ENCODE data around the gene DCN.

DCN gene

DNA sequence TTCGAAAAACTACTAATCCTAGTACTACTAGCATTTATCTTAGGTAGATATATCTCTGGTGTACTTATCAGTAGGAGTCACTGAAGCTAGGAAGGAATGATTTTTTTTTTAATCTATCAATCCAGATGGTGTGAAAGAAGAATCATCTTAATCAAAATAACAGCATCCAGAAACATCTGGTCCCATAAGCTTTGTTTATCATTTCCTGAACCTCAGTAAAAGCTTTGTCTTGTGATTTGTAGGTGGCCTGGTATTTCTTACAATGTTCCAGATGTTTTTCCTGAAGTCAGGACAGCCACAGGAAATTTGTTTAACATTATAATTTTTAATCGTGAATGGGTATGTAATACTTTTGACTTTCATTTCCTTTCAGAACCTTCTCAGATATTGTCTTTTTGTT is 43.3 kb downstream of the DCN start:
- no peak for DNase-seq (ENCODE audit: low read depth in 1 of 2, low spot score in 1 of 2)

DNA sequence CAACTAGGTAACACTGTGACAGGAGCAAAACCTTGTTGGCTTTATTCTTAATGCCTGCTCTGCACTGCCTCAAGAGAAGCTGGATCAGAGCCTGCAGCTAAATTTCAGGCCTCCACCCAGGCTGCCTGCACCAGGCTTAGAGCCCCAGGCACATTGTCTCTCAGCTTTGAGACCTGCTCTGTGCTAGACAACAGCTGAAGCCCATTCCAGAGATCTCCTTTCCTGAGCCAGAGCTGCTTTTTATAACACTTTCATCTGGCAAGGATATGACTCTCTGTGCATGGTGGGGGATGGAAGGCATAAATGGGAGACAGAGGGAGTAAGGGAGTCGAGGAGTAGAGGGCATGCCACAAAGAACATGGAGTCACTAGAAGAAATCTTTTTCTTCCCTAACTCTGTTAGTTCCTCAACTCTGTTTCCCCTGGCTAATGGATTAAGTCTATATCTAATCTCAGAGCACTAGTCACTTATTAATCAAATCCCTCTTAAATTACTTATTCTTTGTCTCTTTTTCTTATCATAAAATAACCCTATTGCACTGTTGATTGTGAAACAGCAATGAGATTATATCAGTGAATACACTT is 44.2 kb downstream of the DCN start:
- DNase-seq (ENCODE audit: low read depth in 1 of 2, low spot score in 1 of 2): no peak

DNA sequence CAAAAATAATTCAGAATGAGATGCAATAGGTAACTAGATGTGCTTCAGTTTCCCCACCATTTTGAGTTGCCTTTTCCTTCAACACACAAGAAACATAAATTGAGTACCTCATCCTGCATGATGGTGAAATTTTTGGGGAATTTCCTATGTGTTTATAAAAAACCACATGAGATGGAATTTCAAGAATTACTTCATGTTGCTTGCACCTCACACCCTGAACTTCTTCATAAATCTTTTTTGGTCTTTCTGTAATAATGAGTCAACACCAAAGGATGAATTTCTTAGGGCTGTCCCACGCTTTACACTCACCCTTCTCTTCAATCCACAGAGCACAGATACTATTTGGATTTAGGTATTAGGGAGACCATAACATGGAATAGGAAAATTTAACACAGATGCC is 48.7 kb downstream of the DCN start:
- no peak for DNase-seq (ENCODE audit: low read depth in 1 of 2, low spot score in 1 of 2)

DNA sequence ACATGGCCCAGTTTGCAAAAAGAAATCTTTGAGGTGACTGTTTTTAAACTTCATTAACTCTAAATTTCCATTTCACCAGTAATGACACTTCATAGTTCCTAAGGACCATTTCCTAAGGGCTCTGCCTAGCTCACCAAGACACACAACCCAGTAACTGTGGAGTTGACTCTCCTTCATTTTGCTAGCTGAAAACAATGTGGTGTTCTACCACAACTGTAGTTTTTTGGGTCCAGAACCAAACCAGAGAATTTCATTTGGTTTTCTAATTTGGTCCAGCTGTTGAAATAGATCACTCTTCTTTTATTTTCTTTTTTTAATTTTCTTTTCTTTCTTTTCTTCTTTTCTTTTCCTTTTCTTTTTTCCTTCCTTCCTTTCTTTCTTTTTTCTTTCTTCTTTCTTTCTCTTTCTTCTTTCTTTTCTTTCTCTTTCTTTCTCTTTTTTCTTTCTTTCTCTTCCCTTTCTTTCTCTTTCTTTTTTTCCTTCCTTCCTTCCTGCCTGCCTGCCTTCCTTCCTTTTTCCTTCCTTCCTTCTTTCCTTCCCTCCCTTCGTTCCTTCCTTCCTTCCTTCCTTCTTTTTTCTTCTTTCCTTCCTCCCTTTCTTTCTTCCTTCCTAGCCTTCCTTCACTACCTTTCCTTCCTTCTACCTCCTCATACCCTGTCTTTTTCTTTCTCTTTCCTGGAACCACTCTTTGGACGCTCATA is 52.8 kb downstream of the DCN start:
- no peak for DNase-seq (ENCODE audit: low read depth in 1 of 2, low spot score in 1 of 2)

DNA sequence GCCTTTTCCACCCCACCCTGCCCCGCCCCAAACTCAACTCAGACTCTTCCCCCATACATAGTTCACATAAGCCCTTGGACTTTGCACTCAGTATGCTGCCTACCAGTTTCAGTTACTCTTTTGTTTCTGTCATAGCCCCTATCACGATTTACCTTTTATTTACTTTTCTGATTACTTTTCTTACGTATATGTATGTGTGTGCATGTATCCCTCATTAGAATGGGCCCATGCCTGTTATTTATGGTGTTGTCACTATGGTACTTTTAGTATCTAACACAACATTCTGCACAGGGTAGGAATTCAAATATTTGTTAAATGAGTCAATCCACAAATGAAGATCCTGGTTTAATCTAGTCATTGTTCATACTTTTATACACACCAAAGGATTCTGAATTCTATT is 54.9 kb downstream of the DCN start:
- DNase-seq (ENCODE audit: low read depth in 1 of 2, low spot score in 1 of 2): no peak

DNA sequence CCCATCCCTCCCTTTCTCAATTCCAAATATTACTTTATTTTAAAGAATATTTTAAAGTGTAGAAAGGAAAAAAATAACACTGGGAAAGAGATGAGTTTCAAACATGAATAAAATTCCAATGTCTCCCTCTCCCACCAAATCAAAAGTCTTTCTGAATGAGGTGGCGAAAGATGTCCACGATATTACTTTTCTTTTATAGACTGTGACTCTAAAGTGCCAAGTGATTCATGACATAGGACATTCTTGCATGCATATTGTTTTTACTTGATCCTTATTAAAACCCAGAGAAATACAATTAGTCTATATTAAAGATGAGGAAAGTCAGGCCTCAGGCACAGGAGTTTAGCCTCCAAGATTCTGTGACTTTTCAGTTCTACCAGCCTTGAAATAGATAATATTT is 55.3 kb downstream of the DCN start:
- DNase-seq (ENCODE audit: low read depth in 1 of 2, low spot score in 1 of 2): no peak

DNA sequence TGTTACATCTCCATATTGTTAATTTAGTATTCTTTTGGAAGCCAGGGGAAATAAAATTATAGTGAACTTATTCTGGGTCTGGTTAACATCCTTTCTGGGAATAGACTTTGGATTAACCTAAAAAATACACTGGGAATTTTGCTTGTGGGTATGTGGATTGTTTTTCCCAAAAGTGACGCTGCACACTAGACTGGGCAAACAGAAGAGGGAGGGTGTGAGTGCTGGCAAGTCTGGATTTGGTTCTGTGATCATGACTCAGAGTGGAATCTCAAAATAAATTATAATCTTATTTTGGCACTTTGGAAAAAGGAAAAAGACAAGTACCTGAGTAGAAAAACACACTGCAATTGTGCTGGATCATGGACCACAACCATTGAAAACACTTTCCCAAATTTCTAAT is 56.1 kb downstream of the DCN start:
- no peak for DNase-seq (ENCODE audit: low read depth in 1 of 2, low spot score in 1 of 2)

DNA sequence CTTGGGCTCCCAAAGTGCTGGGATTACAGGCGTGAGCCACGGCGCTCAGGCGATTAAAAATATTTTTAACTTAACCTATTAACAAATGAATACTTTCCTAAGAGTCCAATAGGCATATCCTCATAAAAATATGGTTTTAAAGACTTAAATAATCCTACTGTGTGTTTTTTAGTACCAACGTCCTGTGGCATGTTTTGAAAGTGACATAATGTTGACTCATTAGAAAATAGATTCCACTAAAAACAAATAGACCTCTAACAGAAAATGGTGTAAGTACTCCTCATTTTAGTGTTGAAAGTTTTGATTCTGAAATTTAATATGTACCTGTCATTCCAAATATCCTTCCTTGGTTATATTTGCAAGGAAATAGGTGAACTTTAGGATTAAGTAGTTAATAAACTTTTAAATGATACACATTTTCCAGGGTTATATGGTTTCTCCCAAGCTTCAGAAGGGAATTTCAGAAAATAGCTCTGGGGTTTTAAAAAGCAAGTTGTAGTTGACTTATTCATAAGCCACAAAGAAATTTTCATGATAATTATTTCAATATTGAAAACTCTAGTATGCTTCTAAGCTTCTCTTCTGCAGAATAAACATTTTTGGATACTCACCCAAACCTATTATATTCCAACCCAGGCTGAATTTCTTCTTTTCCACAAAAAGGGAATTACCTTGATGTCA is 59.2 kb downstream of the DCN start:
- no peak for DNase-seq (ENCODE audit: low read depth in 1 of 2, low spot score in 1 of 2)

DNA sequence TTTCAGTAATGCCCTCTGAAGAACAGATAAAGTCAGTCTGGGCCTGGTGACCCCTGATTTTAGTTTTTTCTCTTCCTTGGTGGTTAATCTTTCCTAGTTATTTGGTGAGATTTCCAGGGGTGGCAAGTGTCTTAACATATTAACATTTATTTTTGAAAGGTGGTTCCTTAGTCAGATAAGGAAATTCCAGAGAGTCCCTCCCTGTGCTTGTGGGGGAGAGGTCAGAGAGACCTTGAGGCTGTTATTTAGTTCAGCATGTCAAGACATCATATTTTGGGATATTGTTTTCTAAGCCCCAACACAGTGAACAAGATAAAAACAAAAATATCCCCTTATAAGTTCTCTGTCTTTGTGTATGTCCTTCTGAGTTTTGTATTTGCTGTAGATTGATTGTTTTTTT is 61.8 kb downstream of the DCN start:
- no peak for DNase-seq (ENCODE audit: low read depth in 1 of 2, low spot score in 1 of 2)

DNA sequence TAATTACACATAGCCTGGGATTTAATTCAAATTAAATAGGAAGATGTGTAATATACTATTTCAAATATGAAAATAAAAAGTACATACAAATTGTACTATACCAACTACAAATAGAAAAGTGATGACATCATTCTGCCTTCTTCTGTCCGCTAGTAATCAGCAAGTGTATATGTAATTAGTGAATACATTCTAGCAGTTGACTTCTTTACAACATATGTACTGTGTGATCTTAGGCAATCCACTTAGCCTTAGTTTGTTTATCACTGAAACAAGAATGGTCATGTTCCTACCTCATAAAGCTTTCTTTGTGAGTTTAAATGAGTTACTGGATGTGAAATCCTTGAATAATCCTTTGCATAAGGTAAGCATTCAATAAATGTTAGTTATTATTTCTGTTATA is 63.5 kb downstream of the DCN start:
- no peak for DNase-seq (ENCODE audit: low read depth in 1 of 2, low spot score in 1 of 2)

DNA sequence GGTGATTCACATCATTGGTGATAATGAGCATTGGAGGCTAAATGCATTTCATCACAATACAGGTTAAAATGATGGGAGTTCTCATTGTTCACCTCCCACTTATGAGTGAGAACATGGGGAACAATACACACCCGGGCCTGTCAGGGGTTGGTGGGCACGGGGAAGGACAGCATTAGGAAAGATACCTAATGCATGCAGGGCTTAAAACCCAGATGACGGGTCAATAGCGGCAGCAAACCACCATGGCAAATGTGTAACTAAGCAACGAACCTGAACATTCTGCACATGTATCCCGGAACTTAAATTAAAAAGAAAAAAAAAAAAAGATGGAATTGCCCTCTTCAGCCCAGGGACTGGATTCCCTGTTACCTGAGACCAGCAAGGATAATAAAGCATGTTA is 69.0 kb downstream of the DCN start:
- no peak for DNase-seq (ENCODE audit: low read depth in 1 of 2, low spot score in 1 of 2)

DNA sequence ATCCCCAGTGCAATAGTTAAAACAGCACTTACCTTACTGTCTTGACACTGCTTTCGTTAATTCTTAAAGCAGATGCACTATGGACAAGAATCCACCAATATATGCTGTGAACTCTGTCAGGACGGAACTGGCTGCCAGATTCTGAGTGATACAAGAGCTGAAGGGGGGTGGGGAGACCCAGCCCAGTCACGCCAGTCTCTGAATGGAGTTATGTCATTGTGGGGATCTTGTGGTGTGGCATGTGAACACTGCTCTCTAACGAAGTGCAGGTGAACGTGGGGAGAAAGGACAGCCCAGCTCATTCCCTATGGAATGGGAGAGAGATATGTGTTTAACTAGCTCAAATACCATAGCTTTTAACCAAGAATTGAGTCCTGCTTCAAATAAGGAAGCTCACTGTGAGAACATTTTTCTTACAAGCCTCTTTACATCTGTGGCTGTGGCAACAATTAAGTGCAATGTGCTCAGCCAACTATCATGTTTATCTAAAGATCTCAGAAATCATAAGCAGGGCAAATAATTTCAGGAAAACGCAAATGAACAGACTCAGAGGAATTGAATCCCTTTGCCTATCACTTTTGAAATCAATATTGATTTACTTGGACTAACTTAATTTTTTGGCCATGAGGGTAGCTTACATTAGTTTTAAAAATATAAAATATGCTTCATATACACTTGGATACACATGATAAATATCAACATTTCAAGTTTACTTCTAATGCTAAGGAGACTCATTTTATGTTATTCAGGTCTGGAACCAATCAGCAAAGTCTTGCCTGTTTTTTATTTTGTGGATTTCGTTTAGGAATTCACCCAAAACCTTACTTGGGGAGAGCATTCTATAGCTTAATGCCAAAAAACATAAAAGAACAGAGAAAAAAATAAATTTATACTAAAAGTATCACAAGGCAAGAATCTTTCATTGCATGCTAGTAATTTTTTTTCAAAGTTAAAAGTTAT is 71.0 kb downstream of the DCN start, which contains the start of gene LUM:
TSS of gene LUM (minus strand) at position 129 of the 960 bp plus-strand sequence. CDS start 2,515 bp downstream, outside the sequence.
- no peak for DNase-seq (ENCODE audit: low read depth in 1 of 2, low spot score in 1 of 2)

DNA sequence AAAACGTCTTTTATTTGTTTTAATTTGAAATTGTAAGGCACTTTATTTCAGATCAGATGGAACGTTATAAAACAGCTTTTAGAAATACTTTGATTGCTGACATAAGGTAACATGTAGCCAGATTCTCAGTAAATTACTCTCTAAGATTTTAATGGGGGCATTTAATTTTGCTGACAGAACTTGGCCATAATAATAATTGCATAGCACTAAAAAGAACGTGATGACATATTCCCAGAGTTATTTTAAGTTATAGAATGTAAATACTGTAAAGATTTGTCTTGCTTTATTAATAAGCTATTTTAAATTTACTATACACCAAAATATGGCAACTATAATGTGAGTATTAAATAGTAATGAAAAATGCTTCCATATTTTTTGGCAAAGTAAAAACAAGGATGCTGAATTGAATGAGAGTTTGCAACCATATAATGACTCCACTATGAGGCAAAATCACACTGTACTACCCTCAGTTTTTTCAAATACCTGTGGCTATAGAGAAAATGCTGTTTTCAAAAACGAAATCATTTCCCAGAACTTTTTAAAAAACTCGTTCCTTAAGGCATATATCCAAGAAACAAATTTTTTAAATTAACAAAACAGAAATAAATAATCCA is 72.2 kb downstream of the DCN start:
- no peak for DNase-seq (ENCODE audit: low read depth in 1 of 2, low spot score in 1 of 2)

DNA sequence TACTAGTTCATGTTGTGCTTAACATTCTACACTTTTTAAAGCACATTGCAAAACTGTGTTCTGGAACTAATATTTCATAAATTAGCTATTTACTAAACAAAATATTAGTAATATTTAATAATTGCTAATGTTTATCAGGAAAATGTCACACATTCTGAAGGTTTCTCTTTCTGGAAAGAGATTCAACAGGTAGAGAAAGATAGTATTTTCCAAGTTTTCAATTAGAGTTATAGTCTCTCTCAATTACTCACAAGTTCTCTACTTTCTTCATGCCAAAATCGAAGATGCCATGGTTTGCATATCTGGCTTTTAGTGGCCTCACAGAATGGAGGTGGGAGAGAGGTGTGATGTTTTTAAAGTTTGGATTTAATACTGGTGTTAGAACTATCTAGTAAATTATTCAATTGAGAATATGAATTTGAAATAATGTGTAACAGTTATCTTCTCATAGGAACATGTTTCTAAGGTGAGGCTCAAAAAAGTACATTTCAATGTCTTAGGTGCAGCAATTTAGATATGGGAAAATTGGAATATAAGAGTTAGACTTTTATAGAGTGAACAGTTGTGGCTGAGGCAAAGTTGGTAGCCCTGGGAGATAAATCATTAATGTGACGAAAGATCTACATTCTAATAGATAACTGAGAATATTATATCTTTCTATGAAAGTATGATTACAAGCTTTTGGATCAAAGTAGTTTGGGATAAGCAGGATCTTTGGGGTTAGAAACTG is 72.9 kb downstream of the DCN start:
- DNase-seq (ENCODE audit: low read depth in 1 of 2, low spot score in 1 of 2): no peak

DNA sequence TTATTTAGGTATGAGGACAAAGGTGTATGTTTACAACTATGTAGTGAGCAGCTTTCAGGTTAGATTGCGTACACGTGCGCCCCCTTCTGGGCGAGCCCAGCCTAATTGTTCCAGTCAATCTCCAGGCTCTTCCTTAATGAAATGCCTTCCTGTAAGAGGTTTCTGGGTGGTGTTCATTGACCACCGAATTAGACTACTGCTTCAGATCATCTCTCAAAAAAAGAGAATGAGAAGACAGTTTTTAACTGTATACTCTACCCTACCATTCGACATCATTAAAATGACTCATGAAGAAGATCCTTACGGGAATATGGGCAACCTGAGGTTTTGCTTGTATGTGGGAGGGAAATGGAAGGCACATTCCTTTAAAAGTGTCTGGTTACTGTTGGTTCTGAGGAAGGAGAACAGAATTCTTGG is 73.5 kb downstream of the DCN start:
- DNase-seq (ENCODE audit: low read depth in 1 of 2, low spot score in 1 of 2): no peak

DNA sequence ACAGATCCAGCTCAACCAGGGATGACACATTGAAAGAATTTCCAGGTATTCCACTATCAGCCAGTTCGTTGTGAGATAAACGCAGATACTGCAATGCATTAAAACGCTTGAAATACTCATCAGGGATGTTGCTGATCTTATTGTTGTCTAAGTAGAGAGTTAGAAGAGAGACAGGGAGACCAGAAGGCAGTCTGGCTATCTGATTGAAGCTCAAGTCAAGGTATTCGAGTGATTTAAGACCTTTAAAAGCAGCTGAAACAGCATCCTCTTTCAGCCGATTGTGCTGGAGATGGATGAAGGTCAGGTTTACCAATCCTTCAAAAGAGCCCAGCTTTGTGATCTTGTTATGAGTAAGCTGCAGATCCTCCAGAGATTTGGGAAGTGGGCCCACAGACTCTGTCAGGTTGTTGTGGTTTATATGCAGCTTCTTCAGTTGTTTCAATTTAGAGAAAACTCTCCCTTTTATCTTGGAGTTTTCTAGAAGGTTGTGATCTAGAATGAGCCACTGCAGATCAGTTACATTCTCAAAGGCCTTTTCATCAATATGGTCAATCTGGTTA is 74.3 kb downstream of the DCN start:
- no peak for DNase-seq (ENCODE audit: low read depth in 1 of 2, low spot score in 1 of 2)

DNA sequence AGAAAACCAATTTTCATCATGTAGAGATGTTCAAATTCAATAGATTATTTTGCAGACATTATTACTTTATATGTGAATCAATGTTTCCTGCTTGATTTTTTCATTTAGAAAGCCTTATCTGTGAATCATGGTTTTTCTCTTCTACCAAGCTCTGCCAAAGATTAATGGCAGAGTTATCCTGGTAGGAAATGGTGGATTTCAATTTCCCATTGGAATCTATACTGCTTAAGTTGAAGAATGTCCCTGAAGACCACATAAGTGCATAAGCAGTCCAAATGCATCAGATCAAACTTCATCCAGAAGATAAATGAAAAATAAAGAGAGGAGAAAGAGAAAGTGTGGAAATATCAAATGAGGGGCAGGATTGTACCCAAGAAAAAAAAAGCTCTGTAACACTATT is 76.3 kb downstream of the DCN start:
- DNase-seq (ENCODE audit: low read depth in 1 of 2, low spot score in 1 of 2): no peak

DNA sequence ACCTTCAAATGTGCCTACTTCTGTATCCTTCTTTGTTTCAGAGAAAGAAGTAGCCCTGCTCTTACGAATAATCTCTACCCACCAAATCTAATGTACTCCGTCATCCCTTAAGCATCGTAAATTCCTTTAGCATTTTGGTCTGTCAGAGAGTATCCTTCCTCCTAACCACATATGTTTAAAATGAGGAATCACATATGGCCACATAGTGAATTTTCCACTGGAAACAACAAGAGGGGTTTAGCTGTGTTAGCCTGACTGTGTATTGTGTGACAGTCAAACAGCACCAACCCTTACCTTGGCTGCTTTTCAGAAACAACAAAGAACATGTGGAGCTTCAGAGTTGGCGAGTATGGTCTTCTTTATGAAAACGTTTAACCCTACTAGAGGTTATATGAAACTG is 76.8 kb downstream of the DCN start:
- no peak for DNase-seq (ENCODE audit: low read depth in 1 of 2, low spot score in 1 of 2)

DNA sequence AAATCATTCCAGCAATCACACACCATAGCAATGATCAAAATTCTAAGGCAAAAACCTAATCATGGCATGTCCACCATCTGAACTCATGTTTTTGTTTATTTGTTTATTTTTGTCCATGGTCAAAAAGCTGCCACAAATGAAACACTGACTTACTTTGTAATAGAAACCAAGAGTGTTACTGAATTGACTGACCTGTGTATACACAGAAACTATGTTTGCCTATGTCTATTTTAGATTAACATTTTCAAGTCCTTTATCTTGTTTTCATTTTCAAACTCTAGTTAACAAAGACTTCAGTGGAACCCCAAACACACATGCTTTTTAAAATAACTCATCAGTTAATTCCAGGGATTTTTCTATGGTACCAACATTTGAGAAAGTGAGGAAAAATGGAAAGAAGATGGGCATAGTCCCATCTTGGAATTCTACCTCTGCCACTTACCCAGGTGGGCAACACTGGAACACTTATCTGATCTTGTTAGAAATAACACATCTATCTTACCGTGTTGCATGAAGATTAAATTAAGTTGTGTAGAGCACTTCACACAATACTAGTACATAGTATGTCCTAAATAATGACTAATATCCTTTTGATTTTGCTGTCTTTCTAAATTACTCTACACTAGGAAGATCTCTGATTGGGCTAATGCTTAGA is 77.7 kb downstream of the DCN start:
- DNase-seq (ENCODE audit: low read depth in 1 of 2, low spot score in 1 of 2): no peak

DNA sequence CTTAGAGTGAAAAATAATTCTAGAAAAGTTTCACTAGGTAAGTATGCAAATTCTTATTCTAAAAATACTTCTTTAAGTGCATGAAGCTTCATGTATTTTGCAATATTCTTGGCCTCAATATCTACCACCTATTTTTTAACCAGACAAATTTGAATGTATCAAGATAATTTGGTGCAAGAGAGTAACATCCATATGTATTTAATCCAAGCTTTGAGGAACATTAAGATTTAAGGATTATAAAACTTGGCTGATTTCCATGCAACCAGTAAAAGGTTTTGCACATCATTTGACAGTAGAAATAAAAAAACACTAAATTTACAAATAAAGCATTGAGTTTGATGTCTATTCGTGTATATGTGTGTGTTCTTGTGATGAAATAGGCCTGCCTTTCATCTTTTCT is 79.0 kb downstream of the DCN start:
- no peak for DNase-seq (ENCODE audit: low read depth in 1 of 2, low spot score in 1 of 2)

All from activated T-helper 1 cell treated with anti-CD3 and anti-CD28 coated beads, Interleukin-2, amount 50 U/mL, for 16 hours (primary cell).